Activated gamma-delta T cell treated with Interleukin-2 at 50 U/mL for 16 hours (primary cell): ENCODE measurements around the gene TFE3.
"Not testable (repeated sequence)": the region's sequence is repeated elsewhere in the genome, so short reads cannot be mapped to it uniquely, and the experiment has no call there.

Experiments
- DNase-seq: peaks from one replicate; pipeline ENCODE4 v3.0.0-alpha.2; 2020

Gene TFE3

GRCh38 chrX:48999030-48999429 is 44.1 kb downstream of the TFE3 start:
- no peak for DNase-seq

DNA sequence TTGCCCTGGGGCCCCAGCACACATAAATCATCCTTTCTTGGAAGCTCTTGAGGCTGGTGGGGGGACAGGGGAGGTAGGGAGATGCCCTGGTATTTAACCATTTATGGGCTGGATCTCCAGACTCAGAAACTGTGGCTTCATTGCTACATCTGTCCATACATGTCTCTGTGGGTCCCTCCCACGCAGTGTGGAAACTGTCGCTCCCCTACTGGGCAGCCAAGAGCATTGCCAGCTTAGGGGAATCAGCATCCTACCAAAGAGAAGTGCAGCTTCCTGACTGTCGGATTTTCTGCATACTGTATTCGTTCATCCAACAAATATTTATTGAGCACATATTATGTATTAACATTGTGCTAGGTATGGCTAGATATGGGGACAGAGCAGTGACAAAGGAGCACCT is 44.8 kb downstream of the TFE3 start:
- DNase-seq: no peak

- no peak for DNase-seq
Observed at GRCh38 chrX:48997865-48998264, 45.3 kb downstream of the TFE3 start.

- DNase-seq: no peak
Observed at GRCh38 chrX:48997455-48997854, 45.7 kb downstream of the TFE3 start.

GRCh38 chrX:48996969-48997368 is 46.2 kb downstream of the TFE3 start:
- DNase-seq: no peak

DNA sequence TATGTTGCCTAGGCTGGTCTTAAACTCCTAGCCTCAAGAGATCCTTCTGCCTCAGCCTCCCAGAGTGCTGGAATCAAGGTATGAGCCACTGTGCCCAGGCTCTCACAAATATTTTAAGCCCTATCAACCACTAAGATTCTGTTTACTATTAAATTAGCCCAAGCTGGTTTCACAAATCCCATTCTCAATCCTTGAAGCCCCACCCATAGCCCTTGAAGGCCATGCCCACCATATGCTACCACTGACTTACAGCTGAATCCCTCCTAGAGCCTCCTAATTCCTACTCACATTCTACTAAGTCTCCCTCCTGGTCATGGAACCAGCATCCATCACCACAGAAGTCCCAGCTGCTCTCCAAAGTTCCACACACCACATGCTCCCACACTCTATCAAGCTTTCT is 50.8 kb downstream of the TFE3 start:
- no peak for DNase-seq

- no peak for DNase-seq
Observed at GRCh38 chrX:48989483-48989882, 53.7 kb downstream of the TFE3 start.

DNA sequence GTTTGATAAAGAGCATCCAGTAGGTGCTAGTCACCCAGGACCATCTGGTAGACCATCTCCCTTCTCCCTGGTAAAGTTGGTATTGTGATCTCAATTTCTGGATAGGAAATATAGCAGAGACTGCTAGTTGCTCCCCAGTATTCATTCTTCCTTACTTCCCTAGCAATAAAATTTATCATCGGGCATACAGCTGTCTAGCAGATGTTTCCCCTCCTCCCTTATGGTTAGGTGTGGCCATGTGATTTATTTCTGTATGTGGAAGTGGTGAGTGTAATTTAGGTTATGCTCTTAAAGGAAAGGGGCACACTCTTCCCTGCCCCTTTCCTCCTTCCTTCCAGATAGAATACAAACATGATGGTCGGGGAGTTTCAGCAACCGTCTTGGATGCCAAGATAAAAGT is 59.3 kb downstream of the TFE3 start:
- no peak for DNase-seq

DNA sequence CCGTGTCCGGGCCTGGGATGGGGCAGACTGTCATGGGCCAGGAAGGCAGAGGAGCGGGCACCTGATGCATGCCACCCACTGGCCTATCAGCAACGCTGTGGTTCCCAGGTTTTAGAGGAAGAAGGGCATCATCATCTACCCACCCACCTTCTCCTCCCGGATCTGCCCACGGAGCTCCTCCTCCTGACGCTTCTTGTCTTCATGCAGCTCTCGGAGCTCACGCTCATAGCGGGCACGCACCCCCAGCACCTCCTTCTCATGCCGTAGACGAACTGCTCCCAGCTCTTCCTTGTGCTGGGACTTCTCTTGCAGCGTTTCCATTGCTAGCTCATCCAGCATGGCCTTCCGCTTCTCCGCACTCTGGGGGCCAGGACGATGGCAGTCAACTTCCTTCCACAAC is 60.1 kb downstream of the TFE3 start:
- DNase-seq: no peak

- no peak for DNase-seq
Observed at GRCh38 chrX:48981178-48981577, 62.0 kb downstream of the TFE3 start.

DNA sequence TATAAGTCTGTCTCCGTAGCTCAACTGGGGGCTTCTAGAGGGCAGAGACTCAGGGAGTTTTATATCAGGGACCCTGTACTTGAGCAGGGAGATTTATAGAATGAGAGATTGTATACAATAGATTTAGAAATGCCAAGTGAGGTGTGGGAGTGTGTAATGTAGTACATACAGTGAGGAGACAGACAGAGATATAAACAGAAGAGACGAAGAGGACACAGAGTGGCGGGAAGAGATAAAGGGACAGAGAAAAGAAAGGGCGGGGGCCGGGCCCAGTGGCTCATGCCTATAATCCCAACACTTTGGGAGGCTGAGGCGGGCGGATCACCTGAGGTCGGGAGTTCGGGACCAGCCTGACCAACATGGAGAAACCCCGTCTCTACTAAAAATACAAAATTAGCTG is 62.8 kb downstream of the TFE3 start:
- DNase-seq: not testable (repeated sequence)
